Measurements from ENCODE around the gene UXS1. TPM values are rescaled to one million over a fixed set of nuclear protein-coding genes. Genes with fewer than 3 reads are reported as not detected.

The UXS1 gene
- total RNA-seq, 1 donor from 2014 or later: 23.1 TPM

DNA sequence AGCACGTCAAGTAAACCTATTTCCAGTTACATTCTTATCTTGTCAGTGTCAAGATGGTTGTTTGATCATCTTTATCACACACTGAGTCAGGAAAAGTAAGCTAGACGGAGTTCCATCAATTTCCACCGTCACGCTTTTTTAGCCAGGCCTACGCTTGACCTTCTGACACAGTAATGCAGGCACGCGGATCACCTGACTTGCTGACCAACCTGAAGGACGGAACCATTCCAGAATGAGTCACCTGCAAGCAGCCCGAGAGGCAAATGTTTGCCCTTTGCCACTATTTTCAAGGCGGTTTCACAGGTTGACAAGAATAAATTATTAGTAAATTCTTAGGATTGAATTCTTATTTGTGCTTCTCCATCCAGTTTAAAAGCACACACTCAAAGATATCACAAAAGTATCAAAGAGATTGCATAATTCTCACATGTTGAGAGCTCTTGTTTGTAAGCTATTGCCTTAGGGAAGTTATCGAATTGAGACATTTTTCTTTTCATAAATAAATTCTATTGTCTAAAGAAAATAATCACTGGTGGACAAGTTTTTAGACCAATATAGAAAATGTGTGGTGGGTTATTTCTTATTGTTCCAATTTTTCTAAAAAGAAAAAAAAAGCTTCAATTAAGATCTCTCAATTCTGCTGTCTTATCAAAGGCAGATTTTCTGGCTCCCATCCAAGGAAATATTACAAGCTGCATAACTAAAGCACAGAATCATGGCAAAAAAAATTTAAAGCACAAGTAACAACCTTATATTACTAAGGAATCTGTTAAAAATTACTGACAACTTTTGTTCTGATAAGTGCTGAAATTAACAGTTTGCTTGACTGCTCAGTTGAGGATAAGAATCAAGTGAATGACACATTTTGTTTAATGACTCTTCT is 31.9 kb downstream of the UXS1 start:
- DNase-seq (ENCODE audit: low spot score): no peak

DNA sequence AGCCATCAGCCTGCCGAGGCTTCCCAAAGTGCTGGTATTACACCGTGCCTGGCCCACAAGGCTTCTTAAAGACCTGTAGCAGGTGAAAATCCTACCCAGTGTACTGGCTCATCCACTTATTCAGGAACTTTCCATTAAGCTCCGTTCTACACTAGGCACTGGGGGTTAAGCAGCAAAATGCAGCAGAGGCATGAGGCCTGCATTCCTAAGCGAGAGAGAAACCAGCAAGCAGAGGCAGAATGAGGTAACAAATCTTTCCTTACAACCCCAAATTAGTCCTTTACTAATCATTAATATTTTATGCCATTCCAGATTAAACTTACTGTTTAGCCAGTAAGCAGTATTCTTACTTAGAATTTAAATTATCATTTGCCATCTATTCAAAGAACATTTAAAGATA is 32.8 kb downstream of the UXS1 start:
- no peak for DNase-seq (ENCODE audit: low spot score)

DNA sequence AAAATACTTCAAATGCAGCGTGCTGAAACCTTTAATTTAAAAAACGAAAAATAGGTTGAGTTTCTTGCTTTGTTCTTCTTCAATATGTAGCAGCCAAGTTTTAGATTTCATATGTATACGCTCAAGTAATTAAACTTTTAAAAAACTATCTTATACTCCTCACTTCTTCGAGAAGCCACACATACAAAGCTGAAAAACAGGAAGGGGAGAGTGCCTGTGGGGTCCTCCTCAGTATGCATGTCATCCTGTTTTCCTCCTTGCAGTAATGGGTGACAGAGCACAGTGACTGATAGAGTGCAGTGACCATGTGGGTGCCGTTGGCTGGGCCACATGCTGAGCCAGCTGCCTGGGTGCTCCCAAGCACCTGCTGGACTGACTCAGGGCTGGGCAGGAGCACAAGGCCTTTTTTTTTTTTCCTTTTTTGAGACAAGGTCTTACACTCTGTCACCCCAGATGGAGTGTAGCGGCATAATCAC is 33.3 kb downstream of the UXS1 start:
- DNase-seq (ENCODE audit: low spot score): no peak

DNA sequence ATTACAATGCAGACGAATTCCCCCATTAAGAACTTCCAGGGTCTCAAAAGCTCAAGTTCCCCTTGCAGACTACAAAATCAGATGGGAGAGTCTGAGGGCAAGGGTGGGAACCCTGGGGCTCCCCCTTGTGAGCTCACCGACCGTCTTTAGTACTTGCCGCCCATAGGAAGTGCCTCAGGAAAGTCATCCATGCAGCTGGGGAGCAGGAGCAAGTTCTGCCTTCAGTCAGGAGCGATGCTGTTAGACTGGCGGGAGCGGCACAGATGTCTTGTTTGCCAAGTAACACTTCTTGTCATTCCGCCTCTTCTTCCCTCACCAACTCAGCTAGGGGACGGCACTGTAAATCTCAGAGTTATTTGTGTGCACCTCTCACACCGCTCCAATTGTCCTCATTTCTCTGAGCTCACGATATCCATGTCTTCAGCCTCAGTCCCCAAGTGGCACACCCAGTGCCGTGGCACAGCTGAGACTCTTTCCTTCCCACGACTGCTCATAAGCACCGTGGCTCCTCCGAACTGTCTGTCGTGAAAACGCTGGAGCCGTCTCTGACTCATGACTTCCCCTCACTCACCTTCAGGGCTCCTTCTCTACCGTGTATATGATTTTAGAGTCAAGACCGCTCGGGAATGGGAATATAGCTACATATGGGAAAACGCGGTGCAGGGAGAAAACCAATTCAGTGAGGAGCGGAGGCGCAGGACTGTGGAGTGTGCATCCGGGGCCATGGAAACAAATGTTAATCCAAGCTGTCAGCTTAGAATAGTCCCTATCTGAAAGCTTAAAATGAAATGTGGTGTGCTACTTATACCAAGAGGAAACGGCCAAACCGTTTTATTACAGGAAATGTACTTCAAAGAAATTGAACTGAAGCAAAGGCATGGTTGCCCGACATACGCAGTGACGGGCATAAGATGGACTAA is 34.0 kb downstream of the UXS1 start:
- no peak for DNase-seq (ENCODE audit: low spot score)

DNA sequence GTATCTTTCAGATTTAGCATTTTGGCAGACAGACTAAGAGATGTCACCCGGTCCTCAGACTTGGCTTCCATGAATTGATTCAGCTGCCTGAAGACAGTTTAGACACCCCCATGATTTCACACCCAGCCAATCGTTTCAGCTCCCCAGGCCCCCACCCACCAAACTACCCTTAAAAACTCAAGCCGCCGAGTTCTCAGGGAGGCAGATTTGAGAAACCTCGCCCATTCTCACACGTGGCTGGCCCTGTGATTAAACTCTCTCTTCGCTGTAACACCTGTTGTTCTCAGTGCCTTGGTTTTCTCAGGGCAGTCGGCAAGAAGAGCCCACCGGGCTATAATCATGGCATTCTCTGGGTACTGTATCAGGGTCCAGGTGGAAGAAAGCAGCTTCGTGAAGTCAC is 35.2 kb downstream of the UXS1 start:
- DNase-seq (ENCODE audit: low spot score): no peak

DNA sequence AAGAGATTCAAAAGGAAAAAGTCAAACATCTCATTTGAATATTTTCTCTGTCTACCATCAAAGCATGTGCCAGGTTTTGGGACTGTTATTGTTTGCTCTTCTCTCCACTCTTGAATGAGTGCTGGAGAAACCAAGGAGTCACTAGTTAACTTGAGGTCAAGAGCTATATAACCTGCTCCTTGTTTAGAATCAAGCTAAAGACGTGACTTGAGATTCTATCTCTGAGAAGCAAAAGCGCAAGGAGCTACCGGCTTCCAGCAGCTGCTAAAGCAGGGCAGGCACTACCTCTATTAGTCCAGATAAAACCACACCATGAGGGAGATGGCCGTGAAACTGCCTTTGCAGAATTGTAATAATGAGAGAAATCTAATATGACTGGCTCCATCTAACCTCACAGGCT is 36.0 kb downstream of the UXS1 start:
- no peak for DNase-seq (ENCODE audit: low spot score)

DNA sequence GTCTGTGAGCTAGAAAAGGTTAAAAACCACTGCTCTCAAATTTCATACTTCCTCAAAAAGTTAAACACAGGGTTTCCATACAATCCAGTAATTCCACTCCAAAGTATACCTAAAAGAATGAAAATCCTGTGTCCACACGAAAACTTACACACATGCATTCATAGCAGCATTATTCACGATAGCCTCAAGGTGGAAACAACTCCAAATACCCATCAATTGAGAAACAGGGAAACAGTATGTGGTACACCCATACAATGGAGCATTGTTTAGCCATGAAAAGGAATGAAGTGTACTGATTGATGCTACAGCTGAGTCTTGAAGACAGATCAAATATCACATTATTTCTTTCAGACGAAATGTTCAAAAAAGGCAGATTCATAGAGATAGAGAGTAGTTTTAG is 36.7 kb downstream of the UXS1 start:
- no peak for DNase-seq (ENCODE audit: low spot score)

DNA sequence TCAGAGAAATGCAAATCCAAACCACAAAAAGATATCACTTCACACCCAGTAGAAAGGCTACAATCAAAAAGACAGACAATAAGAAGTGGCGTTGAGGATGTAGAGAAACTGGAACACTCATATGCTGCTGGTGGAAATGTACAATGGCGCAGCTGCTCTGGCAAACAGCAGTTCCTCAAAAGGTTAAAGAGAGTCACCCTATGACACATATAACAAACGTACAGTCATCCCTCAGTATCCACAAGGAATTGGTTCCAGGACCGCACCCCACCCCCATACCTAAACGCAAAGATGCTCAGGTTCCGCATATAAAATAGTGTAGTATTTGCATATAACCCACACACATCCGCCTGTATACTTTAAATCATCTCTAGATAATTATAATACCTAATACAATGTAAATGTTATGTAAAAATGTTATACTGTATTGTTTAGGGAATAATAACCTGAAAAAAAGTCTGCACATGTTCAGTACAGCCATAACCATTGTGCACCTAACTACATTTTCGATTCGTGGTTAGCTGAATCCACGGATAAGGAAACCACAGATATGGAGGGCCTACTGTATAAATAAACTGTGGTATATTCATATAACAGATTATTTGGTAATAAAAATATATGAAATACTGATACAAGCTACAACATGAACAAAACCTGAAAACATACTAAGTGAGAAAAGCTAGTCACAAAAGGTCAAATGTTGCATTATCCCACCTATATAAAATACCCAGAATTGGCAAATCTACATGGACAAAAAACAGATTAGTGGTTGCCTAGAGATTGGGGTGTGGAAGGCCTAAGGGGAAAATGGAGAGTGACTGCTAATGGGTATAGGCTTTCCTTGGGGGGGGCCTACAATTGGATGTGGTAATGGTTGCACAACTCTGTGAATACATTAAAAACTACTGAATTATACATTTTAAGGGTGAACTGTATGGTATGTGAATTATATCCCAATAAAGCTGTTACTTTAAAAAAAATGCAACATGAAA is 37.5 kb downstream of the UXS1 start:
- DNase-seq (ENCODE audit: low spot score): no peak

DNA sequence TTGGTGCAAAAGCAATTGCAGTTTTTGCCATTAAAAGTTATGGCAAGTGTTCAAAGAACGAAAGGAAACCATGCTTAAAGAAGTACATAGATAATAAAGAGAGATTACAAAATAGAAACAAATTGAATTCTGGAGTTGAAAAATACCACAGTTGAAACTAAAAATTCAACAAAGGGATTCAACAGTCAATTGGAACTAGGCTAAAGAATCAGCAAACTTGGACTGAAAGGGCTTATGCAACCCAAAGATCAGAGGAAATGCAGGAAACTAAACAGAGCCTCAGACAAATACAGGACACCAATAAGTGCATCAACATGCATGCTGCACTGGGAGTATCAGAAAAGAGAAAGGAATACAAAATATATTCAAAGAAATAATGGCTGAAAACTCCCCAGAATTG is 40.3 kb downstream of the UXS1 start:
- DNase-seq (ENCODE audit: low spot score): no peak

DNA sequence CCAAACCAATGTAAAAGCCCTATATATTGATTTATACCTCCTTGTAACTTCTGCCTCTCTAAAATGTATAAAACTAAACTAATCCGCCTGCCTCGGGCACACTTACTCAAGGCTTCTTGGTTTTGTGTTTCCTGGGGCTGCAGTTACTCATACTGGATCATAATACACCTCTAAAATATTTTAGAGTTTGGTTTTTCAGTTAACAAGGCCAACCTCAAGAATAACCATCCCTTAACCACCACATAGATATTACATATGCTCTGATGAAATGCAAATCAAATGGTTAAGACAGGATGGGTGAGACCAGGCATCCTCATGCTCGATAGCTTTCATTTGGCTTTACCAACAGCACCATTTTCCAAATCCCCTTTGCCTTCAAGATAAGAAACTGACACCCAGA is 46.4 kb downstream of the UXS1 start:
- no peak for DNase-seq (ENCODE audit: low spot score)

DNA sequence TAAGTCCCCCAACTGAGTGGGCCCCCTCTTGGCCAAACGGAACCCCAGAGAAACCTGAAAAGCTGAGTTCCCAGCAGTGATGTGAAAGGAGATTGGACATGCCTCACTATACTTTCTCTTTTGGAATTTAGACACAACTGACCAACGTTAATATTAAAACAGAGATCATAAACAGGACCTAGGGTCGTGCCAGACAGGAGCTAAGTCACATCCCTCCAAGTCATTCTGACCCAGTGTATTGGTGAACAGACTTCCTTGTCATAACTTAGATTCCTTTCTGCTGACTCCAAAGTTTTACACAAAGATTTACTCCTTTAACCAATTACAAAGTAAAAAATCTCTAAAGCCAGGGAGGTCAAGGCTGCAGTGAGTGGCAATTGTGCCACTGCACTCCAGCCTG is 46.9 kb downstream of the UXS1 start:
- DNase-seq (ENCODE audit: low spot score): no peak

DNA sequence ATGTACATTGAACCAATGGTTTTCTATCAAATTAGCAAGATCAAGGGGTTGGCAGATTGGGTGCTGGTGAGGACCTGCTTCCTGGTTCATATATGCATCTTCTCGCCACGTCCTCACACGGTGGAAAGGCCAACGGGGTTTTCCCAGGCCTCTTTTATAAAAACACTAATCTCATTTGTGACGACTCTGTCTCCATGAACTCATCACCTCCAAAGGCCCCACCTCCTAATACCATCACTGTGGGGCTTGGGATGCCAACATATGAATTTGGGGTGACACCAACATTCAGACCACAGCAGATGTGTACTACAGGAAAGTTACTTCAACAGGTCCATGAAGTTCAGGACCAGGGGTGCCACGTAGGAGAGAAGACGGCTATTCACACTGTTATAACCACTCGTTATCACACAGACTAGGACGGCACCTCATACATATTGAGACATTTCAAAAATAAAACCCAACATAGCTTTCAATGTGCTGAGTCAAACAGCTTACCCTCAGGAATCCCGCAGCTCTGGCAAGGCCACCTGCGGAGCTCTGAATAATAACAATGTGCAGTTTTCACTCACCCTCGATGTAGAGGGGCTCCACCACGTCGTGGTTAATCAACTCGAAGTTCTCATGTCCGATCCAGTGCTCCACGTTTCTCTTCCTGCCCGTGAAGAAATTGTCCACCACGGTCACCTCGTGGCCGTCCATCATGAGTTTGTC is 49.3 kb downstream of the UXS1 start:
- no peak for DNase-seq (ENCODE audit: low spot score)

DNA sequence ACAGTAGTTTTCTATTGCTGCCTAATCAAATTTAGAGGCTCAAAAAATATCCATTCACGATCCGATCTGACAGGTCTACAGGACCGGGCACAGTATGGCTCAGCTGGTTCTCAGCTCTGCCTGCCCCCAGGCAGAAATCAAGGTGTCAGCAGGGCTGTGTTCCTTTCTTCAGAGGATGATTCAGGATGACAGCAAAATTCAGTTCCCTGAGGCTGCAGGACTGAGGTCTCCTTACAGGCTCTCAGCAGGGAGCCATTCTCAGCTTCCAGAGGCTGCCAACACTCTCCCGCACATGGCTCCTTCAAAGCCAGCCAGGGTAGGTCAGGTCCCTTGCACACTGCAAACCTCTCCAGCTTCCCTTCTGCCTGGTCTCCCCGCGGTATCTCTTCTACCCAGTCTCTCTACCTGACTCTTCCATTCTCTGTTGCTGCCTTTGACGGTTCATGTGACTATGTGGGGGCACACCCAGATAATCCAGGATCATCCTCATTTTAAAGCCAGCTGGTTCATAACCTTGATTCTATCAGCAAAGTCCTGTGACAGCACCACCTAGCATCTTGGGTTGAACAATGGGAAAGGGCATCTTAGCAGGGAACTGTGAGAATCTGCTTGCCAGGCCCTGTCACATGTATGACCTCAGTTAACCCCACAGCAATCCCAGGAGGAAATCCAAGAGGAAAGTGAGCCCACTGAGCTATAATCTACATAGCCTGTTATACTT is 50.4 kb downstream of the UXS1 start:
- DNase-seq (ENCODE audit: low spot score): no peak

DNA sequence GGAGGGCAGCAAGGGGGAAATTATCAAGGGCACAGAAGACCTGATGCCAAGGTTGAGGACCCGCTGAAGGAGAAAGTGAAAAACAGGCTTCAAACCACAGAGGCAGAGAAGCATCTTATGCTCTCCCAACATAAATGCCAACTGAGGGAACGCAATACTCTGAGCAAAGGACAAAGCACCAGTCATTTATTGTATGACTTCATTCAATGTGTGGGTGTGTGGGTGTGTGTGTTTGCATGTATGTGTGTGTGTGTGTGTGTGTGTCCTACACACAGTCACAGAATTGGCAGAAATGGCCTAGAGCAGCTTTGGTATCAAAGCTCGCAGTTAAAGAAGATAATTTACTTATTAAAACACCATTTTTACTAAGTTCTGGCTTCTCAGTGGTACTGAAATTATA is 51.4 kb downstream of the UXS1 start:
- no peak for DNase-seq (ENCODE audit: low spot score)

DNA sequence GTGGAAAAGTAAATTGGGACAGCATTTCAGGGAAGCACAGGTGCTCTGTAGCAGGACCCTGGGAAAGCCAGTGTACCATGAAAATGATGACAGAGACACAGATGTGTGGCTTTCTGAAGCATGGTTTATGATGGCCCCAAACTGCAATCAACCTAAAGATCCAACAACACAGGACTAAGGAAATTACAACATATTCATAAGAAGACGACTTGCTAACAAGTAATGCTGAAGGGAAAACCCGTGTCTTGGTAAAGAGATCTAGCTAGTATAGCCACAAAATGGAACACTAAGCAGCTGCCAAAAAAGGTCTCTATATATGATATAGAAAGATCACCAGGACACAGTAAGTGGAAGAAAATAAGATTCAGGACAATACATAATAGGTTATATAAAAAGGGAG is 53.2 kb downstream of the UXS1 start:
- DNase-seq (ENCODE audit: low spot score): no peak

DNA sequence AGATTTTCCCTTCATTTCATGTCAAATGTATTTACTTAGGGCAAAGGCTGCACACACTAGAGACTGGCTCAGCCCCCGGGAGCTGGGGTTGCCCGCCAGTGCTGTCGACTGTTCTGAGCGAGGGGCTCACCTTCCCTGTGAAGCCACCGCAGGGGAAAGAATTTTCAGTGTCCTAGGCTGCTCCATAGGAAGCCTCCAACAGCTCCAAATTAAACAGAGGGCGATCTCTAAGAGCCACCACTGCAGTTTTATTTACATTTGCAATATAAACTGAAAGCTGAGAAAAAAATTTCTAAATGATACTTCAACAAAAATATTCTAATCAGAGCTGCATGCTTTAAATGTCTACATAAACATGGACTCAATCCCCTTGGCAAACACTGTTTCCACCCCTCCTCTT is 54.0 kb downstream of the UXS1 start:
- no peak for DNase-seq (ENCODE audit: low spot score)

DNA sequence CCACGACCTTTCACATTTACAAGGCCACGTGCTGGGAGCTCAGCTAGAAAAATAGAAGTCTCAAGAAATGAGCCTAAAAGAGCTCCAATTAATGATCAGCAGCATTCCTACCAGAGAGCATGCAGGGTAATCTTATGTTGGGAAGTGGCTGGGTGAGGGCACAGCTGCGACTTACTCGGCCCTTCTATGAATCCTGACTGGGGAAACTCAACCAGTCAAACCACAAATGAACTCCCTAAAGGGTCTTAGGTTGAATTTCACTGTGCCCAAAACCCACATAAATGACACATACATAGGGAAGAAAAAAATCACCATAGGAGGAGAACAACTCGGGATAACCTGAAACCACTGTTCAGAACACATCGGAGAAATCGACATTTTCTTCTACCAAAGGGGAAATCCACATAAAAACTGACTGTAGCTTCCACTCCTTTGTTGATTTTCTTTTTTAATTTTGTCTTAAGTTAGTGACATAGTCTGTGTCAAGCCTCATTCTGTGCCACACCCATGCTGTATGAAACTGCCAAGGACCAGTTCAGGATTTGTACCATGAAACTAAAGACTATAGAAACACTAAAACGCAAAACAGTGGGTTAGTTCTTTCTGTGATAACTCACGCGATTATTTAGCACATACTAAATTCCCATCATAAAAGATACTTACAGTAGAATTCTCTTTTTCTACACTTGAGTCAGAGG is 54.7 kb downstream of the UXS1 start:
- DNase-seq (ENCODE audit: low spot score): no peak

DNA sequence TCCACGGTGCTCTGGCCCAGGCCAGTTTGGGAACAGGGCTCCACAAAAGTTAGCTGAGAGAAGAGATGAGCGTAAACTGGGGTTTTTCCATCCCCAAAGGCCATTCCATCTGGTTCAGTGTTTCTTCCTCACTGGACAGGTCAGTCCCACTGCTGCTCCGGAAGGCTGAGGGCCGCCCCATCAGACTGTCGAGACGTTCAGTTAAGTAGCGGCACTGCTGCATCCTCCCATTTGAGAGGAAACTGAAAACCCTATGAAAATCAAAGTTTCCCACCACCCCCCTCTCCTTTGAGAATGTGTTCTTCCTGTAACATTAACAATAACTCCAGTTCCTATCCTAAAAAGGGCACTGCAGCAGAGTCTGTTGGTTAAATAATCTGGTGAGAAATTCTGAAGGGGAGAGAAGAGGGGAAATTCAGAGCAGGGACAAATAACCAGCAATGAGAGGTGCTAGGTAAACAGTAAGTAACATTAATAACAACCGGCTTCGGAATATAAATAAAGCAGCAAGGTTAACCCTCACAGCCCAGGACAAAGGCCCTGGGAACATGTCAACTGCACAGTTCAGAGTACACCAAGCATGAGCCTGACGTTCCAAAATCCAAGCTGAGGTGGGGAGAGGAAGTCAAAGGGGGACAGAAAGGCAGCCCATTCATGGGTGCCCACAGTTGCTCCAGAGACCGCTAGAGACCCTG is 55.4 kb downstream of the UXS1 start:
- DNase-seq (ENCODE audit: low spot score): no peak

Measured in mesenteric fat pad (tissue), 1 donor.